K562 (cell line): ENCODE results near the gene SRRT. TPM values are rescaled to one million over a fixed set of nuclear protein-coding genes. Genes with fewer than 3 reads are reported as not detected.

Experiments used
- ATF4 ChIP-seq: fragments of 450-650 bp; formaldehyde crosslinking; IDR thresholded peaks from 2 replicates; pipeline ENCODE4 v1.4.0; 2022; ENCODE audit warnings: mild to moderate bottlenecking, moderate library complexity
- CHCHD3 ChIP-seq: fragments of 250-450 bp; sonication (Bioruptor Pico); IDR thresholded peaks from 2 replicates; pipeline ENCODE4 v2.1.2; 2022; ENCODE audit warnings: mild to moderate bottlenecking
- CREM ChIP-seq: IDR thresholded peaks from 2 replicates; pipeline ENCODE4 v1.6.1; 2014; ENCODE audit warnings: antibody characterized with exemption, low read depth
- EP300 ChIP-seq: IDR thresholded peaks from 2 replicates; pipeline ENCODE4 v1.6.1; 2012; ENCODE audit warnings: low read length, improper control_type of control experiment
- HMG20B ChIP-seq: fragments of 250-450 bp; sonication (Bioruptor Pico); IDR thresholded peaks from 2 replicates; pipeline ENCODE4 v1.5.0; 2021; ENCODE audit warnings: mild to moderate bottlenecking
- KDM1A ChIP-seq, 2 experiments: fragments of 450-650 bp; IDR thresholded peaks; 2 replicates each; pipeline ENCODE4 v1.6.1; 2016; ENCODE audit warnings: mild to moderate bottlenecking in 2 of 2
- MAFK ChIP-seq: IDR thresholded peaks from 2 replicates; pipeline ENCODE4 v1.6.1; 2011; ENCODE audit warnings: low read length, improper control_type of control experiment
- PML ChIP-seq: IDR thresholded peaks from 2 replicates; pipeline ENCODE4 v1.6.1; 2012; ENCODE audit warnings: low read length, inconsistent platforms
- PREB ChIP-seq: sonication (generic); formaldehyde crosslinking; IDR thresholded peaks from 2 replicates; pipeline ENCODE4 v1.8.1; 2023; ENCODE audit warnings: mild to moderate bottlenecking, missing genetic modification reagents
- PTRF ChIP-seq: fragments of 450-650 bp; IDR thresholded peaks from 2 replicates; pipeline ENCODE4 v1.6.1; 2016; ENCODE audit warnings: mild to moderate bottlenecking, missing genetic modification characterization, missing compliant biosample characterization
- RHOXF2B ChIP-seq: fragments of 250-450 bp; sonication (Bioruptor Pico); conservative IDR thresholded peaks from 2 replicates; pipeline ENCODE4 v1.5.1; 2021
- SETDB1 ChIP-seq: IDR thresholded peaks from one replicate; pipeline ENCODE4 v1.6.1; 2012; ENCODE audit warnings: low read length, control low read depth, inconsistent platforms
- TAF1 ChIP-seq: IDR thresholded peaks from 2 replicates; pipeline ENCODE4 v1.6.1; 2011; ENCODE audit warnings: mild to moderate bottlenecking, low read length, moderate library complexity; ENCODE audit not compliant: insufficient read depth, control insufficient read depth, severe bottlenecking; ENCODE audit errors: extremely low read depth
- TAL1 ChIP-seq: fragments of 450-650 bp; IDR thresholded peaks from 2 replicates; pipeline ENCODE4 v1.6.1; 2016; ENCODE audit warnings: mild to moderate bottlenecking
- TBP ChIP-seq: optimal IDR thresholded peaks from 2 replicates; pipeline ENCODE3; 2011; ENCODE audit warnings: low read depth, low read length, improper control_type of control experiment
- ZNF174 ChIP-seq: fragments of 250-450 bp; sonication (Bioruptor Pico); IDR thresholded peaks from 2 replicates; pipeline ENCODE4 v1.4.0; 2020; ENCODE audit warnings: mild to moderate bottlenecking
- ZNF699 ChIP-seq: fragments of 250-450 bp; sonication (Bioruptor Pico); IDR thresholded peaks from 2 replicates; pipeline ENCODE4 v1.8.0; 2021; ENCODE audit warnings: mild to moderate bottlenecking, moderate library complexity; ENCODE audit not compliant: insufficient replicate concordance
- ZSCAN29 ChIP-seq: fragments of 450-650 bp; IDR thresholded peaks from 2 replicates; pipeline ENCODE4 v1.6.1; 2017
- ZSCAN32 ChIP-seq: fragments of 450-650 bp; formaldehyde crosslinking; IDR thresholded peaks from 2 replicates; pipeline ENCODE4 v1.4.0; 2020; ENCODE audit warnings: mild to moderate bottlenecking, moderate library complexity
- polyA plus RNA-seq, 8 experiments: library from polyadenylated mRNA; depleted of rRNA in 4 of 8; stranded (reverse) in 5 of 8; unstranded in 3 of 8; fragments of >200 nt; fragmentation: Nextera tagmentation in 2 of 8; fragmentation: Illumina TruSeq in 1 of 8; extraction: Ambion mirVana in 2 of 8; extraction: Trizol in 1 of 8; gene quantifications; 2 replicates each; pipeline versions ENCODE4 v1.2.1 to v1.2.3, GENCODE V29; 2011 to 2014; ENCODE audit warnings: inconsistent platforms in 1 of 8, missing spikeins in 1 of 8
- total RNA-seq, 7 experiments: library from RNA; depleted of rRNA in 6 of 7; stranded (reverse); fragments of >200 nt in 6 of 7; fragmentation: Illumina TruSeq in 2 of 7; extraction: Trizol in 2 of 7; gene quantifications; 2 replicates each; pipeline versions ENCODE4 v1.2.1 to v1.2.3, GENCODE V29; 2011 to 2021; ENCODE audit warnings: low replicate concordance in 1 of 7
- TF ChIP-seq, protein P1 (sequence below): sonication (generic); formaldehyde crosslinking; IDR thresholded peaks from 2 replicates; pipeline ENCODE4 v1.8.1; 2022; ENCODE audit warnings: missing genetic modification reagents
- TF ChIP-seq, protein P2 (sequence below), 2 experiments: fragments of 150-350 bp in 1 of 2; IDR thresholded peaks; 2 replicates each; pipeline ENCODE4 v1.6.1; 2012 to 2016; ENCODE audit warnings: low read depth in 2 of 2, low read length in 2 of 2, mild to moderate bottlenecking in 1 of 2, moderate library complexity in 1 of 2
- TF ChIP-seq, protein P3 (sequence below): fragments of 250-450 bp; sonication (Bioruptor Pico); IDR thresholded peaks from 2 replicates; pipeline ENCODE4 v1.9.0; 2021; ENCODE audit warnings: mild to moderate bottlenecking

The SRRT gene
- total and polyA plus RNA-seq, 9 of the 15 experiments (the other 6 are each of a cell fraction or from before 2014, with no cell fraction given), result 10.3 to 263 (median 84.4) TPM

DNA sequence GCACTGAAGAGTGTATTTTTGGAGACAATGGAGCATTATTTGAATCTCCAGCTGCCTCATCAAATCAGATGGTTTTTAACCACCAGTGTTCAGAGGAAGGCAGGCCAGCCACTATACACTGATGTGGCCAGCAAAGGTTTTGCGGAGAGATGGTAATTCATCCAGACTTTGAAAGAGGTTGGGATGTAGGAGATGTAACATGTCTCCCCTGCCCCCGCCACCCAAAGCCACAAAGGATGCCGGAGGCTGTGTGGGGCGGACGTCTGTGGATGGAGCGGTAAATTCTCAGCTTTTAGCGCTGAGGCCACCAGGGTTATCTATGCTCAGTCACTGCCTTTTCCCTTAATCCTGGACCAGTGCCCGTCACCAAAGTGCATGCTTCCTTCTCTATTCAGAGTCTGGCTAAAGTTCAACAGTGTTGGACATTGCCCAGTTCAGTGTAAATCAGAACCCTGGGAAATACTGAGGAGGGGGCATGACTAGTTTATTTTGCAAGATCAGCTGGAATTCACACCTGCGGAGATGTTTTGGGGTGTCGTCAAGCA lies 11.4 kb upstream of the SRRT start (continued):
- TF ChIP-seq ZNF174, result no peak
- no peak for TF ChIP-seq ATF4 (CRISPR knock-in tag)
- TF ChIP-seq, protein P1, sequence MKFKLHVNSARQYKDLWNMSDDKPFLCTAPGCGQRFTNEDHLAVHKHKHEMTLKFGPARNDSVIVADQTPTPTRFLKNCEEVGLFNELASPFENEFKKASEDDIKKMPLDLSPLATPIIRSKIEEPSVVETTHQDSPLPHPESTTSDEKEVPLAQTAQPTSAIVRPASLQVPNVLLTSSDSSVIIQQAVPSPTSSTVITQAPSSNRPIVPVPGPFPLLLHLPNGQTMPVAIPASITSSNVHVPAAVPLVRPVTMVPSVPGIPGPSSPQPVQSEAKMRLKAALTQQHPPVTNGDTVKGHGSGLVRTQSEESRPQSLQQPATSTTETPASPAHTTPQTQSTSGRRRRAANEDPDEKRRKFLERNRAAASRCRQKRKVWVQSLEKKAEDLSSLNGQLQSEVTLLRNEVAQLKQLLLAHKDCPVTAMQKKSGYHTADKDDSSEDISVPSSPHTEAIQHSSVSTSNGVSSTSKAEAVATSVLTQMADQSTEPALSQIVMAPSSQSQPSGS, result no peak
- no peak for TF ChIP-seq ZNF699 (CRISPR knock-in tag)
- no peak for TF ChIP-seq RHOXF2B (CRISPR knock-in tag)
- TF ChIP-seq TBP, result no peak
- TF ChIP-seq TAL1, result no peak
- no peak for TF ChIP-seq EP300
- TF ChIP-seq ZSCAN29, result no peak
- no peak for TF ChIP-seq HMG20B (CRISPR knock-in tag)
- no peak for TF ChIP-seq PML
- no peak for TF ChIP-seq SETDB1
- TF ChIP-seq, protein P2, sequence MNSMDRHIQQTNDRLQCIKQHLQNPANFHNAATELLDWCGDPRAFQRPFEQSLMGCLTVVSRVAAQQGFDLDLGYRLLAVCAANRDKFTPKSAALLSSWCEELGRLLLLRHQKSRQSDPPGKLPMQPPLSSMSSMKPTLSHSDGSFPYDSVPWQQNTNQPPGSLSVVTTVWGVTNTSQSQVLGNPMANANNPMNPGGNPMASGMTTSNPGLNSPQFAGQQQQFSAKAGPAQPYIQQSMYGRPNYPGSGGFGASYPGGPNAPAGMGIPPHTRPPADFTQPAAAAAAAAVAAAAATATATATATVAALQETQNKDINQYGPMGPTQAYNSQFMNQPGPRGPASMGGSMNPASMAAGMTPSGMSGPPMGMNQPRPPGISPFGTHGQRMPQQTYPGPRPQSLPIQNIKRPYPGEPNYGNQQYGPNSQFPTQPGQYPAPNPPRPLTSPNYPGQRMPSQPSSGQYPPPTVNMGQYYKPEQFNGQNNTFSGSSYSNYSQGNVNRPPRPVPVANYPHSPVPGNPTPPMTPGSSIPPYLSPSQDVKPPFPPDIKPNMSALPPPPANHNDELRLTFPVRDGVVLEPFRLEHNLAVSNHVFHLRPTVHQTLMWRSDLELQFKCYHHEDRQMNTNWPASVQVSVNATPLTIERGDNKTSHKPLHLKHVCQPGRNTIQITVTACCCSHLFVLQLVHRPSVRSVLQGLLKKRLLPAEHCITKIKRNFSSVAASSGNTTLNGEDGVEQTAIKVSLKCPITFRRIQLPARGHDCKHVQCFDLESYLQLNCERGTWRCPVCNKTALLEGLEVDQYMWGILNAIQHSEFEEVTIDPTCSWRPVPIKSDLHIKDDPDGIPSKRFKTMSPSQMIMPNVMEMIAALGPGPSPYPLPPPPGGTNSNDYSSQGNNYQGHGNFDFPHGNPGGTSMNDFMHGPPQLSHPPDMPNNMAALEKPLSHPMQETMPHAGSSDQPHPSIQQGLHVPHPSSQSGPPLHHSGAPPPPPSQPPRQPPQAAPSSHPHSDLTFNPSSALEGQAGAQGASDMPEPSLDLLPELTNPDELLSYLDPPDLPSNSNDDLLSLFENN (IDR thresholded peaks at IDR 0.05; ENCODE audit: low read depth in 2 of 2, low read length in 2 of 2), result no peak
- TF ChIP-seq KDM1A (IDR thresholded peaks at IDR 0.05), result peak in 1 of 2 experiments; percentile 36; a peak in 1 of 4 replicates
- no peak for TF ChIP-seq TAF1
- no peak for TF ChIP-seq PREB
- no peak for TF ChIP-seq PTRF
- TF ChIP-seq MAFK, result 0 out of 2 replicates have a peak, but pooled peaks have one; percentile 16
- TF ChIP-seq, protein P3, sequence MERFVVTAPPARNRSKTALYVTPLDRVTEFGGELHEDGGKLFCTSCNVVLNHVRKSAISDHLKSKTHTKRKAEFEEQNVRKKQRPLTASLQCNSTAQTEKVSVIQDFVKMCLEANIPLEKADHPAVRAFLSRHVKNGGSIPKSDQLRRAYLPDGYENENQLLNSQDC (CRISPR knock-in tag), result no peak
- TF ChIP-seq ZSCAN32, result no peak
- TF ChIP-seq CHCHD3 (CRISPR knock-in tag), result no peak
- TF ChIP-seq CREM, result no peak
